NCI-H82 treated with DMSO at 0.1 percent for 48 hours (cell line): ENCODE results near the gene SEC24D.

Experiments used
- DNase-seq: peaks from one replicate; lab custom pipeline; 2025; ENCODE audit not compliant: unreplicated experiment; lab: John Stamatoyannopoulos, UW

The SEC24D gene

DNA sequence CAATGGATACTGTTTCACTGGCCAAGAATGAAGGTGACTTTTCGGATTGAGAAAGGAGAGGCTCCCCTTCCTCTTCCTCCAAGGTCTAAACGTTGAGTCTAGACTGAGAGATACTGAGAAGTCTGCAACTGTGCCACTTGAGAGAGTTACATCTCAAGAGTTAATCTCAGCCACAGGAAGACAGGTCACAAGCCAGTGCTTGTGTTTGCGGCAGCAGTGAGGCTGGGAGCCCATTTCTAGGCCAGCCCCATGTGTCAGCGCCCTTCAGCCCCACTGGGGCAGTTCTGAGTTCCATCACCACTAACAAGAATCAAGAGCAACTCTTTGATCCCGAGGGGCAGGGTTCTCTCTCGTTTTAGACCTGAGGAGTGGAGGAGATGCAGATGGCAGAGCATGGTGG lies 7.3 kb upstream of the SEC24D start:
- DNase-seq, result no peak

DNA sequence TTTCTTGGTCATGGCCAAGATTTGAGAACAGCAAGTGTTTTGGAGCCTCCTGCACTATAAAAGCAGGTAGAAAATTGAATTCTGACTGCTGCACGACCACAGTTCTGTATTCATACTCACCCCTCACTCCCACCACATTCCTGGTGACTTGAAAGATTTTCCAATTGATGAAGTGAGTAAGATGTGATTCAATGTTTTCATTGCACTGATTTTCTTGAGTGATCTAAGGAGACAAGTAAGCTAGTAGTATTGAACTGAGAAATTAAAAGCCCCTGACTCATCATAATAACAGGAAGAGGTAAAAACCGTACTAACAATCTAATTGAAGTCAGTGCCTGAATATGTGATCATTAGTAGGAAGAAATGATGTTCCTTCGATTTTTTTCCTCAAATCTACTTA lies 6.1 kb upstream of the SEC24D start:
- no peak for DNase-seq

DNA sequence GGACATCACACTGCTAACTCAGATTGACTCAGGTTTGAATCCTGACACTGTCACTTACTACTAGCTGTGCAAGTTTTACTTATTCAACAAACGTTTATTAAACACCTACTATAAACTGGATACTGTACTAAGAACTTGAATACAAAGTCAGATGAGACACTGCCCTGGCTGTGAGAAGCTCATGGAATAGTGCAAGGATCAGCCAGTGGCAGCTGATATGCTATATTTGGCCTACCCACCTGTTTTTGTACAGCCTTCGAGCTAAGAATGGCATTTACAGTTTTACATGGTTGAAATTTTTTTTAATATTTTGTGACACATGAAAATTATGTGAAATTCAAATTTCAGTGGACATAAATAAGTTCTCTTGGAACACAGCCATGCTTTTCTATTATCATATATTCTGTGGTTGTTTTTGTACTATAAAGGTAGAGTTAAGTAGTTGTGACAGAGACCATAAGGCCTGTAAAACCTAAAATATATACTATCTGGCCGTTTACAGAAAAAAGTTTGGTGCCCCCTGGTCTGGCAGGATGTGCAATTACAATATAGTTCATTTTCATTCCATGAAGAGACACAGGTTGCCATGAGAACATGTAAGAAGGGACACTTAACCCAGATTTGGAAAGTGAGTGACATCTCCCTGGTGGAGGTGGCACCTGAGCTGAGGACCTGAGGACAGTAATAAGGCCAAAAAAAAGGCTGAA lies 3.4 kb upstream of the SEC24D start:
- DNase-seq, result no peak

DNA sequence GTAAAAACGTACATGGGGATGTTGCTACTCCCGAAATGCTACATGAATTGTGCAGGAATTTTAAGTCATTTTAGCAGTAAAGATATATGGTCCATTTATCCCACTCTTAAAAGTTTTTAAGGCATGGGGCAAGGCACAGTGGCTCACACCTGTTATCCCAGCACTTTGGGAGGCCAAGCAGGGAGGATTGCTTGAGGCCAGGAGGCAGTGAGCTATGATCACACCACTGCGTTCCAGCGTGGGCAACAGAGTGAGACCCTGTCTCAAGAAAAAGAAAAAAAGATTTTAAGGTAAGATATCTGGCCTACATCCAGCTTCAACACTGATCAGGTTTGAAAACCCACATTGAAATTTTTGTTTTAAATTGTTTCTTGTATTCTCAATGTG lies 1.2 kb upstream of the SEC24D start:
- DNase-seq, result no peak

DNA sequence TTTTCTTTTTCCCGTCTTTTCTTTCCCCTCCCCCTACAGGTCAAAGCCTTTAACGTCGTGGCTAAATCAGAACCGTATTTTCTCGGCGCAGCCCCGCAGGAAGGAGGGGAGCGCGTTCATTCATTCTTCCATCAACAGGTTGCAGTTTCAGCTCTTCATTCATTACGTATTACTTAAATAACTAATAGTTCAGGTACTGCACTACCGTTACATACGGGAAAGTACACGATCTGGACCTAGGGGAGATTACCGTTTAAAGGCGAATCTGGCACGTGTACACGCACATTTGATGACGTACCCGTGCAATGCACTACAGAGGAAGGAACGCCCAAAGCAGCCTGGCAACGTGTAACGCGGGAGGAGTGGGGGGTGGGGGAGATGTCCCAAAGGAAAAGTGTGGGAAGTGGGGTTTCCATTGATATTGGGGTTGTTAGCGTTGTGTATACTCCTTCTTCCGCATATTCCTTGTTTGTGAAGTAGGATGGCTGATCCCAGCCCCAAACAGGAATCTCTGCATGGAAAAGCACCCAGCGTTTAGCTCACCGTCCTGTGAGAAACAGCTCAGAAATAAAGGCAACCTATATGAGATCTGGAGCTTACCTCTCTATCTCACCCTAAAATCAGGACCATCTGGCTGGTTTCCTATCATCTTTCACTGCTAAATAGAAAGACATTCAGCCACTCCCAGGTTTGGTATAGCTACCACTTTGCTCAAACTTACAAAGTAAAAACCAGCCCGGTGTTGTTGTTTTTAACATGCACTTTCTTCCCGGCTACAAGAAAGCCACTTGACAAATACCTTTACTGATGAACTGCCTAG lies 585 bp upstream of the SEC24D start:
- DNase-seq, result no peak

DNA sequence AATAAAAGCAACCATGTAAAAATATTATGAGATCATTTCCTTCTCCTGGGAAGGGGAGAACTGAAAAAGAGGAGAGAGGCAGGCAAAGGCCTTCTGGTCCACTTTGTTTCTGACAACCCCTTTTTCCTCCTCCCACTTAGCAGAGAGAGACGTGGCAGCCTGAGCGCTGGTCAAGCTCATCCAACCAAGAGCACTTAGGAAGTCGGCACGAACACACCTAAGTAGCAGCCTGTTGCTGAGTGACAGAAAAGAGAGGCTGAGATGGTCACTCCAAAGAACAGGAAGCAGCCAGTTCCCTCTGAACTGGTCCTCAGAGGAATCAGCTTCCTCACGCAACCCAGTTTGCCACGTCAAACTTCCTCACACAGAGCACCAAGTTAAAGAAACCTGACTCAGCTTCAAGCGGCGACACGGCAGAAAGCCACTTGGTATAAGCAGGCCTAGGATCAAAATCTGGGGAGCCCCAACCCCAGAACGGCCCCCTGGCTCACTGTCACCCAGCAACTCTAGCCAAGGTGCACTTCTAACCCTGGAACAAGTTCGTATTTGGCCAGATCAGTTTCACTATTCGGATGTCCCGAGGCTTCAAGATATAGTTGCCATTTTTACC lies 861 bp downstream of the SEC24D start:
- DNase-seq, result no peak

DNA sequence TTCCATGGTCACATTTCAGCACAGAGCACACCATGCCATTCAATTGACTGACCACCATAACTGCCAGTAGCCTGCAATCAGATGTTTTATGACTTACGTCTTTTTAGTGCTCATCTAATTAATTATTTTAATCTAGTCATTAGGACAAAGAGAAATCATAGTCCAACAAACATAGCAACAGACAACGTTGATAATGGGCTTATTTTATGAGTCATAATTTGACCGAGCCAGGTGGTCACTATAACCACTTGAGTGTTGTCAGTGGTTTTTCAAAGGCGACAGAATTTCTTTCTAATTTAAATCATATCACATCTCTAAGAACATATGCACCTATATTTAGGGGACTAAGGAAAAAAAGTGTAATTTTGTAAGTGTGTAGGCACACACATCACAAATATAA lies 1.9 kb downstream of the SEC24D start:
- DNase-seq, result no peak

DNA sequence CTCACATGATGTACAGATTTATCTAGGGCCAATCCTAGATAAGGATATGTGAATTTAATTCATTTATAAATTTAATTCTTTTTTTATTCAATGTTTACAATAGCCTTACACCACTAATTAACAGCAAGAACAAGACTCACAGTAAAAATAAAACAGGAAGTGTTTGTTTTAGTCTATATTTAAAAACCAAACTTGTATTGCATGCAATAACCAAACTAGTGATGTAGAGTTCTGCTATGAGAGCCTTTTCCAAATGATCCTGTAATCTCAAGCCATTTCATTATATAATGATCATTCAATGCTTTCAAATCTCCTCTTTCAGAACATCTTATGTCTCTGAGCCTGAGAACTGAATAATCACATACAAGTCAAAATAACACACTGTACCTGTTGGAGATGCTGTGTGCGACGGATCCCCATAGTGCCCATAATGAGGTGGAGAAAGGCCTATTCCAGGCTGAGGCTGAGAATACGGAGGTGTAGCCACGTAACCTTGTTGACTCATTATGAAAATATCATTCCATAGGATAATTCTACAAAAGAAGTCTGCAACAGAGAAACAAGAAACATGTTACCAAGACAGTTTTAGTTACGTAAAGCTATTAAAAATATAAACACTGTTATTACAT lies 2.6 kb downstream of the SEC24D start:
- no peak for DNase-seq

DNA sequence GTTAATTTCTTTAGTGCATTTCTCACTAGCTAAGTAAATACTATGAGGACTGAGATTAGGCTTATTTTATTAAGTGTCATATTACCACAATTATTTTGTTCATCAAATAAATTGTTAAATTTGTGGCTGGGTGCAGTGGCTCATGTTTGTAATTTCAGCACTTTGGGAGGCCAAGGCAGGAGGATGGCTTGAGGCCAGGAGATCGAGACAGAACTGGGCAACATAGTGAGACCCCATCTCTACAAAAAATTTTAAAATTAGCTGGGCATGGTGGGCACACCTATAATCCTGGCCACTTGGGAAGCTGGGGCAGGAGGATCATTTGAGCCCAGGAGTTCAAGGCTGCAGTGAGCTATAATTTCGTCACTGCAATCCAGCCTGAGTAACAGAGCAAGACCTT lies 6.8 kb downstream of the SEC24D start:
- no peak for DNase-seq

DNA sequence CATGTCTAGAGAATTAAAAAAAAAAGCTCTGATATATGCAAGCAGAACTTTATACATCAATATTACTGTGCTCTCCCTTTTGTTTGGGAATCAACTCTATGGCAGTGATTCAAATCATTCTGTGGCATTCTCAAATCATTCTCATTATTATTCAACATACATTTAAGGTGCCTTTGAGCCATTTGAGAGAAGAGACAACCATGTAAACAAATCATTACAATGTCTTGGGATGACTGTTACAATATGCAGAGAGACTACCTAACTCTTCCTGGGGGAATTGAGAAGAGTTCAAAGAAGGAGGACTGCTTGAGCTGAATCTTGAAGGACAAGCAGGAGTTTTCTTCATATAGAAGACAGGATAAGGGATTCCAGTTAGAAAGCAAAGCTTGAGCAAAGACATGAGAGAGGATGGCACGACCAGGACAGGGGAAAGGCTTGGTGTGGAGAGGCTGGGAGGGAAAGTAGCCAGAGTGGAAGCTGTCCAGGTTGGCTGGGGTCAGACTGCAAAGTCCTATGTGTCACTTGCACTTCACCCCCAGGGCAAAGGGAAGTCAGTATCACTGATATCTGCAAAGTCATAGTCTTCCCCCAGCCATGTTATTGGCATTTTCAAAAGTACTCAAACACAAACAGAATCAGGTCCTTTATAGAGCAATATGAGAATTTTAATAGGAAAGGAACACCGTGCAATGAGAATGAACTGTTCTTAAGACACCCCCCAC lies 9.0 kb downstream of the SEC24D start:
- no peak for DNase-seq

DNA sequence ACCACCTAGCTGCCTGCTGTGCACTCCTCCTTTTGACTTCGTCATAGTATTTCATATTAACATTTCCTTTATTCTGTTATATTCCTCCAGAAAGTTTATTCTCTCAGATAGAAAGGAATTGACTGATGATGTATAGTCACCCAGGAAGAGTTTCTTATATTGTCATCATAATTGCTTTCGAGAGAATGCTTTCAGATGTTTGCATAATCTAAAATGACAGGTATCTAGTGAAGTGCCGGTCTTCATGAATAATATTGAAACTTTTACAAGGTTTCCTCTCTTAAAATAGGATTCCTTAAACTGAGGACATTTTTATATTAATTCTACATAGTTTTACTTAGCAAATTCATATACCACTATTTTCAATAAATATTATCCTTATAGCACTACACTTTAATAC lies 10.1 kb downstream of the SEC24D start:
- DNase-seq, result no peak

DNA sequence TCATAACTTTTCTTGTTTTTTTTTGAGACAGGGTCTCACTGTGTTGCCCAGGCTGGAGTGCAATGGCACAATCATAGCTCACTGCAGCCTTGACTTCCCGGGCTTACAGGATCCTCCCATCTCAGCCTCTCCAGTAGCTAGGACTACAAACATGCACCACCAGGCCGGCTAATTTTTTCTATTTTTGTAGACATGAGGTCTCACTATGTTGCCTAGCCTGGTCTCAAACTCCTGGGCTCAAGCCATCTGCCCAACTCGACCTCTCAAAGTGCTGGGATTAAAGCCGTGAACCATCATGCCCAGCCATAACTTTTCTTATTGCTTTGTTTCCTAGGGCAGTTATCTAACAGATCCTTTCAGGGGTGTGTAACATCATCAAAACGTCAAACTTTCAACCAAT lies 11.8 kb downstream of the SEC24D start:
- no peak for DNase-seq

DNA sequence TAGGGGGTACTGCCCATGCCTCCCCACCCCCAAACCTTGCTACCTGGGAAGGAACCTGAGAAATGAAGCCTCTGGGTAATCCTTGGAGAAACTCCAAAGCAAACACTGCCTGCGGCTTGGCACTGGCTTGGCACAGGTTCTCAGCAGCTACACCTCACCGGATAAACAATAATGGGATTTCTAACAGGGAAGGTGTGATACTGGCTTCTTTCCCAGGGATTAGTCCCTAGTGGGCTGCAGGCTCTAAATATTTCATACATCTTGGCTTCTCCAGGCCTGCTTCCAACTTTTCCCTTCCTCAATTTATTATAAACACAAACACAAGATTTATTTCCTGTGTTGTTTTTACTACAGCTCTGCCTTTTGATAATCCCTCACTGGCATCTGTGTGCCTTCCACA lies 12.5 kb downstream of the SEC24D start:
- DNase-seq, result peak; percentile 35

DNA sequence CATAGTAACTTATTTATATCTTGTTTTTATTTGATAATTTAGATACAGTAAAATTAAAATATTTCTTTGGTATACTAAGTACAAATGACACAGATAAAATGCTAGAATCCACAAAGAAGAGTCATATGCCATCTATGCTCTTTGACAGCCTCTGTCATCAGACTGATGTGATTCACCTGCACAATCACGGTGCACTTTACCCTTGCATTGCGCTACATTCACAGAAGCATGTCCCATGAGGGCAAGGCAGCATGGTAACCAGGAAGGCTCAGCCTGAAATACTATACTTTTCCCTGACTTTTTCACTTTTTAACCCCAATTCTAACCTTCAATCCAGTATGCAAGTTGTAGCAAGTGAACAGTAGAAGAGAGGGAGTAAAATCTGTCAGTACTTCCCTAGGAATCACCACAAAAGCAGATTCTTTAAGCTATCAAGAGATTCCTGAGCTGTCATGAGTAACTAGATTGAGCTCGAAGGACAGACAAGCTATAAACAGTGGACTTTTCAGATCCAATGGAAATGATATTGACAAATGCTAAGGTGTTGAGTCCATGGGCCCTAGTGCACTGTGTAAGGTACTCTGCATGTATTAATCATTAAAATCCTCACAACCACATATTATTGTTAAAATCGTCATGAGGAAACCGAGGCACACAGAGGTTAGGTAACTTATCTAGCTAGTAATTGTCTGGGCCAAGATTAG lies 14.2 kb downstream of the SEC24D start:
- no peak for DNase-seq

DNA sequence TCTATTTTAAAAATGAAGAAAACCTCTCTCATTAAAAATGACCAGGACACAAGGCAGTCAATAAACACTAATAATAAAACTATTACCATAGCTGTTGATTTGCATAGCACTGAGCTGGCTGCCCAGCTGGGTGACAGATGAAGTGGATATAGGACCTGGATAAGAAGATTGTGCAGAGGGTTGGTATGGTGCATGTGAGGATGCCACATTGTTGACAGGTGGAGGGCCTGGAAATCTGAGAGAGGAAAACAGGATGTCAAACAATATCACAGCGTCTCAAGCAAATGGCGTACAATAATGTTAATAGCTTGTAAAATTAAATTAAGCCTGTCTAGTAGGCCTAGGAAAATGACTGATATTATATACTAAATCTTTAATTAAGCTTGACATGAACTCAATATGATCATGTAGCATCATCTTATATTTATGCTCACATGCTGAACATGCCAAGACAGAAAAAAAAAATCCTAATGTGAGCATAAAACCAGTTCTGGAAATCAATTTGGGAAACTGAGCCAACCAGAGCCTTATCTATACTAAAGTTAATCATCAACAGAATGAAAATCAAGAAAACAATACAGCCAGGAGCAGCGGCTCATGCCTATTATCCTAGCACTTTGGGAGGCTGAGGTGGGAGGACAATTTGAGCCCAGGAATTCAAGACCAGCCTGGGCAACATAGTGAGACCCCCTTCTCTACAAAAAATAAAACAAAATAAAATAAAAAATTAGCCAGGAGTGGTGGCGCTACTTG lies 18.6 kb downstream of the SEC24D start:
- DNase-seq, result peak; percentile 82

DNA sequence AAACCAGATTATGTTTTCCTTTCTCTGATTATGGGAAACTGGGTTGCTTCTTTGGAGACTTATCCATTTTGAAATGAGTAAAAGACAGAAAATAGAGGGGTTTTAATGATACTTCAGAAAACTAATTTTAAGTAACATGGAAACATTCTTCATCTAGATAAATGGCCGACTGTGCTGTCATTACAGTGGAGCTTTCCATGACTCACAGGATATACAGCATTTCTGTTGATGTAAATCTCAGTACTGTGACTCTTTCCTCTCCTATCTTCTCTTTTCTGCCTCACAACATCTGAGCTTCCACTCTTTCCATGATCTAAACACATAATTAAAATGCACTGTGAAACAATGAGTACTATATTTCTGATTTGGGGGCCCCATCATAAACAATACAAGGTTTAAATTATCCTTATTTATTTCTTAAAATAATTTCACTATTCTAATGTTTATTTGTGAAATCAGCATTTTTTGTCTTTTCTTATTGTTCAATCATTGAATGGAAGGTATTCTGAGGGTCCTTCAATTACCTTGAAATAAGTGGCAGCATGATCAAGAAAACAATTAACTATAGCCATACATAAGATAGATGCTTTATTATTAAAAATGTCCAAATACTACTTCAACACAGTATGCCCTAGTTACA lies 19.3 kb downstream of the SEC24D start:
- DNase-seq, result no peak

DNA sequence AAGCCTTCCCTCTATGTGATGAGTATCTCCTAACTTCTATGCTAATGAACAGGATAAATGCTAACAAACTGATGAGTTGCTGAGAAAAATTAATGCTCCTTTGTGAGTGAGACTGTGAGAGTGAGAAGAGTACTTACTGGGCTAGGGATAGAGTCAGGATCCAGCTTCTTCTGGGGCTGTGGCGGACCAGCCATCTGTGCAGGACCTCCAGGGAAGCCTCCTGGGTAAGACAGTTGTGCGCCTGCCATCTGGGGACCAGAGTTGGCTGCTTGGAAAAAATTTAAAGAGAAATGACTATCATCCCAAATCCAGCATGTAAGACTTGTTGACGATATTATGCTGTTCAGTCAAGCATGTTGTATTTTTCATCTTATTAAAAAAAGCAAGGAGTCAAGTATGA lies 21.0 kb downstream of the SEC24D start:
- peak; percentile 55 for DNase-seq

DNA sequence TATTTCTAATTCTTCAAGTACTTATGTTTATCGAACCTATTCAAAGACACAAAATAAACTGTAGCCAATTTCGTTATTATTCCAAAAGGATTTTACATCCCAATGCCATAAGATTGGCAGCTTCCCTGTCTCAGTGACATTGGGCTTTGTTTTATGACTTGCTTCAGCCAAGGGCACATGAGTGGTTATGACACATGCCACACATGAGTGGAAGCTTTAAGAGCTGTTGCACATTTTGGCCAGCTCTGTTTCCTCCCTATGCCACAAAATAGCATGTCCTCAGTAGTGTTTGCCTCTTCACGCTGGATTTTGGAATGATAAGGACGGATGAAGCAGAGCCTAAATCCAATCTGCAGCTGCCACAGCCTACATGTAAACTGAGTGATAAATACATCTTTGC lies 21.9 kb downstream of the SEC24D start:
- DNase-seq, result peak; percentile 32

DNA sequence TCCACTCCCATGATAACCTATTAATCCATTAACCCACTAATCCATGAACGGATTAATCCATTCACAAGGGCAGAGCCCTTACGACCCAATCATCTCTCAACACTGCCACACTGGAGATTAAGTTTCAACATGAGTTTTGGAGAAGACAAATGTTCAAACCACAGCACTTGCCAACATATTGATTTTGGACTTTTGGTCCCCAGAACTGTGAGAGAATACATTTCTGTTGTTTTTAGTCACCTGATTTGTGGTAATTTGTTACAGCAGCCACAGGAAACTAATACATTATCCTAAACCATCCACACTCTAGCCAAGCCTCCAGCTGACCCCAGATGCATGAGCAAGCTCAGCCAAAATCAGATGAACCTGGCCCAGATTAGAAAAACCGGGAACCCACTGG lies 22.4 kb downstream of the SEC24D start:
- DNase-seq, result peak; percentile 80
